ENCODE results near the gene PGGHG. TPM values are rescaled to one million over a fixed set of nuclear protein-coding genes. Genes with fewer than 3 reads are reported as not detected.

PGGHG gene
- total RNA-seq, 6 experiments from 2014 or later, result 7.7 to 110 (median 13.8) TPM

GRCh38 chr11:269146-269890 lies 19.6 kb upstream of the PGGHG start:
- 39% methylated on average over 21 of the region's 21 CpGs for WGBS (ENCODE audit: insufficient coverage, low coverage, low lambda C conversion rate, missing lambda C conversion rate)
- intact Hi-C loops (cut with DNase I), result no loop called here
- no peaks in the 10 kb centered on the region for H3K4me1 ChIP-seq
- TF ChIP-seq POLR2A (IDR thresholded peaks at IDR 0.05) (no peak), CTCF (IDR thresholded peaks at IDR 0.05) (peak in 1 of 4 donors; percentile 30)
- peak overlapping the region; percentile 53 to 69 (median 63) for H3K27ac ChIP-seq
- ATAC-seq, result peak; percentile 38 to 50 (median 45)
- no peak for DNase-seq
- no peaks in the 10 kb centered on the region for H3K27me3 ChIP-seq
- peak overlapping the region in 1 of 3 donors; percentile 32 for H3K4me3 ChIP-seq
- peaks cover 0 to 4% (median 0%) of the 10 kb centered on the region in 4 donors for H3K9me3 ChIP-seq
- no peaks in the 10 kb centered on the region for H3K36me3 ChIP-seq

DNA sequence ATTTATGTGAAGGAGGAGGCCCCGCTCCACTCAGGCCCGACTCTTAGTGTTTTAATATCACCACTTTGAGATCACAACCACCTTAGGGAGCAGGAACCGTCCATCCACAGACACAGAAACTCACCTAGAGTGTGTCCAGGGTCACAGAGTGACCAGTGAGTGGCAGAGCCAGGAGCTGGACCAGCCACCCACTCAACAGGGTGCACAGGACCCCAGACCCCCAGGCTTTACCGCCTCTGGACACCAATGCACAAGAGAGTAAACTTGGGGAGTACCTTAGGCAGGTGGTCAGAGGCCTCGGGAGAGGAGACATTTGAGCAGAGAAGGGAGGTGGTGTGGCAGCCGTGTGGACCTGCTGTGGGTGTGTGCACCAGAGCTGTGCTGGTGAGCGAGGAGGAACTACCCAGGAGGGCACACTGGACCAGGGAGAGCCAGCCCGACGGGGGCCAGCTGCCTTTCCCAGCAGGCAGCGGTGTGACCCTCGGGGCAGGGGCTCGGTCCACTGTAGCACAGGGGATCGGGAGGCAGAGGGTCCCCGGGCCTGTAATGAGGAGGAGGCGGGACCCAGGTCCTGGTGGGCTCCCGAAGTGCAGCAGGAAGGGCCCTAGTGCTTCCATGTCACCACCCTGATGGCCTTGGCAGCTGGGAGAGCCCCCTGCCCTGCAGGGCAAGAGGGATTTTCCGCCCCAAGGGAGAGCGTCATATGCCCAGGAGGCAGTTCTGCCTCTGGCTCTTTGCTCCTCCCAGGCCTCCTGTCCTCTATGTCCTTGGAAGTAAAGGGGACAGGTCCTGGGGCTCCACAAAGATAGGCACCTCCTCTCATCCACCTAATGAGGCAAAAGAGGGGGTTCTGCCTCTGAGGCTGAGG lies 18.2 kb upstream of the PGGHG start:
- intact Hi-C loops (cut with DNase I), result no loop called here
- peaks cover 0 to 4% (median 0%) of the 10 kb centered on the region in 4 donors for H3K9me3 ChIP-seq
- H3K4me3 ChIP-seq, result no peak overlapping the region
- H3K4me1 ChIP-seq, result no peaks in the 10 kb centered on the region
- no peak overlapping the region for H3K27ac ChIP-seq
- H3K36me3 ChIP-seq, result no peaks in the 10 kb centered on the region
- H3K27me3 ChIP-seq, result no peaks in the 10 kb centered on the region
- DNase-seq, result peak in 1 of 3 donors; percentile 19
- ATAC-seq, result peak in 1 of 4 donors; percentile 6
- 79% methylated on average over 6 of the region's 18 CpGs for WGBS (ENCODE audit: insufficient coverage, low coverage, low lambda C conversion rate, missing lambda C conversion rate)
- TF ChIP-seq CTCF (IDR thresholded peaks at IDR 0.05) (no peak), POLR2A (IDR thresholded peaks at IDR 0.05) (no peak)

GRCh38 chr11:271319-271715 lies 17.6 kb upstream of the PGGHG start:
- TF ChIP-seq CTCF (IDR thresholded peaks at IDR 0.05), result no peak
- TF ChIP-seq POLR2A (IDR thresholded peaks at IDR 0.05), result no peak
- Histone ChIP-seq H3K27me3 (no peaks in the 10 kb centered on the region), H3K4me1 (no peaks in the 10 kb centered on the region), H3K4me3 (no peak overlapping the region), H3K9me3 (no peaks in the 10 kb centered on the region), H3K27ac (no peak overlapping the region), H3K36me3 (no peaks in the 10 kb centered on the region)
- peak in 1 of 4 donors; percentile 3 for ATAC-seq
- intact Hi-C loops (cut with DNase I), result no loop called here
- no peak for DNase-seq
- WGBS (ENCODE audit: insufficient coverage, low coverage, low lambda C conversion rate, missing lambda C conversion rate), result 34% methylated on average over 3 of the region's 8 CpGs

GRCh38 chr11:272195-272930 lies 16.6 kb upstream of the PGGHG start:
- Histone ChIP-seq H3K36me3 (no peaks in the 10 kb centered on the region), H3K4me1 (no peaks in the 10 kb centered on the region), H3K9me3 (no peaks in the 10 kb centered on the region), H3K27me3 (no peaks in the 10 kb centered on the region), H3K4me3 (no peak overlapping the region), H3K27ac (no peak overlapping the region)
- intact Hi-C loops (cut with DNase I), result no loop called here
- TF ChIP-seq CTCF (IDR thresholded peaks at IDR 0.05) (no peak), POLR2A (IDR thresholded peaks at IDR 0.05) (no peak)
- DNase-seq (no peak), ATAC-seq (no peak)
- 71% methylated on average over 10 of the region's 22 CpGs for WGBS (ENCODE audit: insufficient coverage, low coverage, low lambda C conversion rate, missing lambda C conversion rate)

Measured in right lobe of liver (tissue), 6 donors.